Keratinocyte (primary cell): ENCODE data around the gene PARL. TPM values are rescaled to one million over a fixed set of nuclear protein-coding genes. Genes with fewer than 3 reads are reported as not detected.

Experiments used
- DNase-seq: peaks from one replicate; pipeline ENCODE4 v3.0.0-alpha.2; 2011; ENCODE audit warnings: low read depth, missing footprints, low spot score
- FAIRE-seq: peaks from 2 replicates; lab custom pipeline; 2011; peaks lifted over from hg19 to GRCh38; lab: Jason Lieb, UNC
- H2AFZ ChIP-seq: 2 replicates; pipeline ENCODE4 v1.6.0; 2012; ENCODE audit warnings: low read length, control low read depth, inconsistent platforms; ENCODE audit not compliant: control insufficient read depth
- H3K27ac ChIP-seq: 2 replicates; pipeline ENCODE4 v1.5.1; 2011; ENCODE audit warnings: low read length; ENCODE audit not compliant: control insufficient read depth, insufficient read depth
- H3K27me3 ChIP-seq: 3 replicates; pipeline ENCODE4 v1.6.0; 2011; ENCODE audit warnings: low read length; ENCODE audit not compliant: control insufficient read depth, insufficient read depth; ENCODE audit errors: extremely low read depth
- H3K36me3 ChIP-seq, 2 experiments: 2 replicates in 1 of 2; 3 replicates in 1 of 2; pipeline ENCODE4 v1.5.1; 2011; ENCODE audit warnings: low read length in 2 of 2, mild to moderate bottlenecking in 1 of 2; ENCODE audit not compliant: control insufficient read depth in 2 of 2, insufficient read depth in 2 of 2; ENCODE audit errors: extremely low read depth in 1 of 2
- H3K4me1 ChIP-seq: 3 replicates; pipeline ENCODE4 v1.5.1; 2011; ENCODE audit warnings: low read length; ENCODE audit not compliant: control insufficient read depth, insufficient read depth; ENCODE audit errors: extremely low read depth
- H3K4me2 ChIP-seq: 3 replicates; pipeline ENCODE4 v1.6.0; 2011; ENCODE audit warnings: low read depth, low read length; ENCODE audit not compliant: control insufficient read depth, insufficient read depth; ENCODE audit errors: extremely low read depth
- H3K4me3 ChIP-seq, 3 experiments: fragments of 200-600 bp in 1 of 3; sonication (generic) in 1 of 3; 2 replicates in 2 of 3; 3 replicates in 1 of 3; pipeline ENCODE4 v1.5.1; 2011 to 2016; ENCODE audit warnings: low read length in 3 of 3, mild to moderate bottlenecking in 3 of 3, control low read depth in 2 of 3, inconsistent platforms in 1 of 3, low read depth in 1 of 3, mixed read lengths in 1 of 3, mixed run types in 1 of 3, moderate library complexity in 1 of 3; ENCODE audit not compliant: control insufficient read depth in 2 of 3, insufficient read depth in 2 of 3; ENCODE audit errors: extremely low read depth in 1 of 3
- H3K79me2 ChIP-seq: 2 replicates; pipeline ENCODE4 v1.6.0; 2012; ENCODE audit warnings: low read length; ENCODE audit not compliant: control insufficient read depth, insufficient read depth
- H3K9ac ChIP-seq: 3 replicates; pipeline ENCODE4 v1.6.0; 2011; ENCODE audit warnings: low read length; ENCODE audit not compliant: control insufficient read depth, insufficient read depth; ENCODE audit errors: extremely low read depth
- H3K9me1 ChIP-seq: 3 replicates; pipeline ENCODE4 v1.6.0; 2011; ENCODE audit warnings: low read length; ENCODE audit not compliant: control insufficient read depth, insufficient read depth; ENCODE audit errors: extremely low read depth
- H3K9me3 ChIP-seq: 2 replicates; pipeline ENCODE4 v1.5.1; 2012; ENCODE audit warnings: low read depth, low read length; ENCODE audit not compliant: control insufficient read depth
- H4K20me1 ChIP-seq: 3 replicates; pipeline ENCODE4 v1.6.0; 2011; ENCODE audit warnings: low read length; ENCODE audit not compliant: control insufficient read depth, insufficient read depth; ENCODE audit errors: extremely low read depth
- EZH2 ChIP-seq: IDR thresholded peaks from one replicate; pipeline ENCODE4 v1.6.1; 2012; ENCODE audit warnings: inconsistent platforms, mild to moderate bottlenecking, low read length, moderate library complexity
- dilution Hi-C: fragments of 300-500 bp; cut with MboI; formaldehyde crosslinking; loops from one replicate; pipeline ENCODE4 v1.7.0; 2020; ENCODE audit warnings: low sequenced_read_pairs; ENCODE audit not compliant: extremely low pct_ligation_motif_present
- polyA plus RNA-seq, 5 experiments: library from polyadenylated mRNA; depleted of rRNA in 3 of 5; stranded (reverse) in 3 of 5; stranded (forward) in 1 of 5; unstranded in 1 of 5; fragments of >200 nt; gene quantifications; 1 replicate in 1 of 5; 2 replicates in 3 of 5; 3 replicates in 1 of 5; pipeline versions ENCODE4 v1.2.1 to v1.2.3, GENCODE V29; 2011 to 2012; ENCODE audit warnings: missing spikeins in 2 of 5, low read depth in 1 of 5, low replicate concordance in 1 of 5
- TF ChIP-seq, protein P1 (sequence below), 3 experiments: IDR thresholded peaks in 1 of 3; conservative IDR thresholded peaks in 1 of 3; optimal IDR thresholded peaks in 1 of 3; 2 replicates in 2 of 3; 3 replicates in 1 of 3; pipeline versions ENCODE3 to v1.5.1; 2011; ENCODE audit warnings: low read length in 3 of 3, mild to moderate bottlenecking in 3 of 3, moderate library complexity in 2 of 3, control low read depth in 1 of 3, inconsistent platforms in 1 of 3; ENCODE audit not compliant: insufficient read depth in 2 of 3; ENCODE audit errors: extremely low read depth in 1 of 3

PARL gene
- polyA plus RNA-seq, 1 donor (not counting 4 experiments of a cell fraction or from before 2014, with no cell fraction given) = 68.9 TPM

DNA sequence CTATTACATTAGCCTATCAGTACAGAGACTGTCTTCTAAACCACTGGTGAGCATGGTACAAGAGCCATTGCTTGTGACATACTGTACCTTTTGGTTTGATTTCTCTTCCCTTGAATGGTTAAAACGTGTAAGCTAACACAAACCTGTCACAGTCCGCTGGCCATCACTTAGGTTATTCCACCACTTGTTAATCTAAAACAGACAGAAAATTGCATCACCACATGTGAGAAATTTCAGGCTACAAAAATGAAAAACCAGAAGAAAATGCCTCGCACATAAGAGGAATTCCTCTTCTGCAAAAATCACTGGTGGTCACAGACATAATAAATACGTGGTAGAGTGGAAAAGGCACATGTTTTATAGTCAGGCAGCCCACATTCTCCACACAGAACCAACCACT is 22.1 kb downstream of the PARL start:
- H3K79me2 ChIP-seq = no peaks in the 10 kb centered on the region
- H3K4me2 ChIP-seq = no peak overlapping the region
- H3K4me3 ChIP-seq = no peak overlapping the region
- no peaks in the 10 kb centered on the region for H3K4me1 ChIP-seq
- H3K9me3 ChIP-seq = no peaks in the 10 kb centered on the region
- FAIRE-seq (no peak), DNase-seq (no peak)
- no peak overlapping the region for H3K9ac ChIP-seq
- TF ChIP-seq EZH2 = no peak
- TF ChIP-seq, protein P1, sequence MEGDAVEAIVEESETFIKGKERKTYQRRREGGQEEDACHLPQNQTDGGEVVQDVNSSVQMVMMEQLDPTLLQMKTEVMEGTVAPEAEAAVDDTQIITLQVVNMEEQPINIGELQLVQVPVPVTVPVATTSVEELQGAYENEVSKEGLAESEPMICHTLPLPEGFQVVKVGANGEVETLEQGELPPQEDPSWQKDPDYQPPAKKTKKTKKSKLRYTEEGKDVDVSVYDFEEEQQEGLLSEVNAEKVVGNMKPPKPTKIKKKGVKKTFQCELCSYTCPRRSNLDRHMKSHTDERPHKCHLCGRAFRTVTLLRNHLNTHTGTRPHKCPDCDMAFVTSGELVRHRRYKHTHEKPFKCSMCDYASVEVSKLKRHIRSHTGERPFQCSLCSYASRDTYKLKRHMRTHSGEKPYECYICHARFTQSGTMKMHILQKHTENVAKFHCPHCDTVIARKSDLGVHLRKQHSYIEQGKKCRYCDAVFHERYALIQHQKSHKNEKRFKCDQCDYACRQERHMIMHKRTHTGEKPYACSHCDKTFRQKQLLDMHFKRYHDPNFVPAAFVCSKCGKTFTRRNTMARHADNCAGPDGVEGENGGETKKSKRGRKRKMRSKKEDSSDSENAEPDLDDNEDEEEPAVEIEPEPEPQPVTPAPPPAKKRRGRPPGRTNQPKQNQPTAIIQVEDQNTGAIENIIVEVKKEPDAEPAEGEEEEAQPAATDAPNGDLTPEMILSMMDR (optimal IDR thresholded peaks at IDR 0.05 in 1 of 3, IDR thresholded peaks at IDR 0.05 in 1 of 3, conservative IDR thresholded peaks at IDR 0.05 in 1 of 3; ENCODE audit: extremely low read depth in 1 of 3, insufficient read depth in 2 of 3, low read length in 3 of 3) = no peak
- H4K20me1 ChIP-seq = no peaks in the 10 kb centered on the region
- H3K9me1 ChIP-seq = no peaks in the 10 kb centered on the region
- dilution Hi-C loops = no loop called here
- H3K27ac ChIP-seq = no peak overlapping the region
- peaks cover 9 to 16% of the 10 kb centered on the region in 2 experiments for H3K36me3 ChIP-seq
- no peak overlapping the region for H2AFZ ChIP-seq
- no peaks in the 10 kb centered on the region for H3K27me3 ChIP-seq

GRCh38 chr3:183857863-183858262 is 26.8 kb downstream of the PARL start:
- Histone ChIP-seq H3K9me3 (no peaks in the 10 kb centered on the region), H3K36me3 (peaks cover 7 to 11% of the 10 kb centered on the region in 2 experiments), H4K20me1 (no peaks in the 10 kb centered on the region), H3K79me2 (no peaks in the 10 kb centered on the region), H2AFZ (no peak overlapping the region), H3K4me1 (no peaks in the 10 kb centered on the region), H3K9me1 (no peaks in the 10 kb centered on the region), H3K27me3 (no peaks in the 10 kb centered on the region), H3K4me2 (no peak overlapping the region), H3K27ac (no peak overlapping the region), H3K9ac (no peak overlapping the region), H3K4me3 (no peak overlapping the region)
- dilution Hi-C loops = no loop called here
- FAIRE-seq (no peak), DNase-seq (no peak)
- TF ChIP-seq, protein P1 (optimal IDR thresholded peaks at IDR 0.05 in 1 of 3, IDR thresholded peaks at IDR 0.05 in 1 of 3, conservative IDR thresholded peaks at IDR 0.05 in 1 of 3; ENCODE audit: extremely low read depth in 1 of 3, insufficient read depth in 2 of 3, low read length in 3 of 3) = no peak
- TF ChIP-seq EZH2 = no peak
